ENCODE measurements around the gene SSH2. TPM values are rescaled to one million over a fixed set of nuclear protein-coding genes. Genes with fewer than 3 reads are reported as not detected.

SSH2 gene
- total and polyA plus RNA-seq, 2 of the 13 experiments (the other 11 are each of a cell fraction or from before 2014, with no cell fraction given), result 6.0 to 6.4 TPM

DNA sequence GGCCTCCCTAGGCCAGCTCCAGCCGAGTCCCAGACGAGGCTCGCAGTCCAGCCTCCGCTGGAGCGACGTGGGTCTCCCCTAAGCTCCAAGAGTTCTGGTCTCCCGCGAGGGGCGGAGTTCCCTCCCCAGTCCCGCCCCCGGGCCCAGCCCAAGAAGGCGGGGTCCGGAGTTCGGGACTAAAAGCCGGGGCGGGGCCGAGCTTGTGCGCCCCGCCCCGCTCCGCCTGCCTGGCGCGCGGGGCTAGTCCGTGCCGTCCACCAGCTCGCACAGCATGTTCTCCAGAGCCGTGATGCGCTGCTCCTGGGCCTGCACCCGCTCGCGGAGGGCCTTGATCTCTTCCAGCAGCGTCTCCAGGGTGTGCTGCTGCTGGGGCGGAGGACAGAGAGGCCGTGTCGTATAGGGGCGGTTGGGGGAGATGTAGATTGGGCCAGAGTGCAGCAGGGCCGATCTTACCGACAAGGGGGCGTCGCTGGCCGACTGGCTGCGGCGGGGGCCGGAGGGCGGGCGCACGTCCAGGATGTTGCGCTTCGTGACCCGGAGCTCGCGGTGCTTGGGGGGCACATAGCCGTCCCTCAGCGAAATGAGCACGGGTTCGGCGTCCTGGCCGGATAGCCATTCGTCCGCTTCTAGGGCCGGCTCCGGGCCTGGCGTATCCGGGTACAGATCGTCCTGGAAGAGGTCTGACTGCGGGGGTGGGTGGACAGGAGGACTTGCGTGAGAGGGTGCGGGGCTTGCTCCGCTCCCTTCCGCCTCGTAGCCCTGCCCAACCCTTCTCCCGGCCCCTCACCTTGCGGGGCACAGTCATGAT is 314.3 kb downstream of the SSH2 start (continued):
- TF ChIP-seq, protein P1, sequence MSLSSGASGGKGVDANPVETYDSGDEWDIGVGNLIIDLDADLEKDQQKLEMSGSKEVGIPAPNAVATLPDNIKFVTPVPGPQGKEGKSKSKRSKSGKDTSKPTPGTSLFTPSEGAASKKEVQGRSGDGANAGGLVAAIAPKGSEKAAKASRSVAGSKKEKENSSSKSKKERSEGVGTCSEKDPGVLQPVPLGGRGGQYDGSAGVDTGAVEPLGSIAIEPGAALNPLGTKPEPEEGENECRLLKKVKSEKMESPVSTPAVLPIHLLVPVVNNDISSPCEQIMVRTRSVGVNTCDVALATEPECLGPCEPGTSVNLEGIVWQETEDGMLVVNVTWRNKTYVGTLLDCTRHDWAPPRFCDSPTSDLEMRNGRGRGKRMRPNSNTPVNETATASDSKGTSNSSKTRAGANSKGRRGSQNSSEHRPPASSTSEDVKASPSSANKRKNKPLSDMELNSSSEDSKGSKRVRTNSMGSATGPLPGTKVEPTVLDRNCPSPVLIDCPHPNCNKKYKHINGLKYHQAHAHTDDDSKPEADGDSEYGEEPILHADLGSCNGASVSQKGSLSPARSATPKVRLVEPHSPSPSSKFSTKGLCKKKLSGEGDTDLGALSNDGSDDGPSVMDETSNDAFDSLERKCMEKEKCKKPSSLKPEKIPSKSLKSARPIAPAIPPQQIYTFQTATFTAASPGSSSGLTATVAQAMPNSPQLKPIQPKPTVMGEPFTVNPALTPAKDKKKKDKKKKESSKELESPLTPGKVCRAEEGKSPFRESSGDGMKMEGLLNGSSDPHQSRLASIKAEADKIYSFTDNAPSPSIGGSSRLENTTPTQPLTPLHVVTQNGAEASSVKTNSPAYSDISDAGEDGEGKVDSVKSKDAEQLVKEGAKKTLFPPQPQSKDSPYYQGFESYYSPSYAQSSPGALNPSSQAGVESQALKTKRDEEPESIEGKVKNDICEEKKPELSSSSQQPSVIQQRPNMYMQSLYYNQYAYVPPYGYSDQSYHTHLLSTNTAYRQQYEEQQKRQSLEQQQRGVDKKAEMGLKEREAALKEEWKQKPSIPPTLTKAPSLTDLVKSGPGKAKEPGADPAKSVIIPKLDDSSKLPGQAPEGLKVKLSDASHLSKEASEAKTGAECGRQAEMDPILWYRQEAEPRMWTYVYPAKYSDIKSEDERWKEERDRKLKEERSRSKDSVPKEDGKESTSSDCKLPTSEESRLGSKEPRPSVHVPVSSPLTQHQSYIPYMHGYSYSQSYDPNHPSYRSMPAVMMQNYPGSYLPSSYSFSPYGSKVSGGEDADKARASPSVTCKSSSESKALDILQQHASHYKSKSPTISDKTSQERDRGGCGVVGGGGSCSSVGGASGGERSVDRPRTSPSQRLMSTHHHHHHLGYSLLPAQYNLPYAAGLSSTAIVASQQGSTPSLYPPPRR (CRISPR knock-in tag; IDR thresholded peaks at IDR 0.05; ENCODE audit: borderline replicate concordance), result no peak
- TF ChIP-seq HNRNPUL1 (IDR thresholded peaks at IDR 0.05; ENCODE audit: low read depth, low read length) (no peak), SMAD3 (CRISPR knock-in tag; IDR thresholded peaks at IDR 0.05) (no peak), NFE2L1 (CRISPR knock-in tag; IDR thresholded peaks at IDR 0.05; ENCODE audit: borderline replicate concordance) (no peak), NR2C2 (CRISPR knock-in tag; IDR thresholded peaks at IDR 0.05; ENCODE audit: borderline replicate concordance) (peak; percentile 26; the same call in 1 of the 2 replicates), GATAD2A (CRISPR knock-in tag; IDR thresholded peaks at IDR 0.05) (no peak), KMT2A (CRISPR knock-in tag; IDR thresholded peaks at IDR 0.05) (no peak), ZNF558 (CRISPR knock-in tag; IDR thresholded peaks at IDR 0.05; ENCODE audit: borderline replicate concordance) (no peak), ZNF549 (CRISPR knock-in tag; IDR thresholded peaks at IDR 0.05) (no peak), ZBTB7B (CRISPR knock-in tag; IDR thresholded peaks at IDR 0.05) (peak; percentile 52; the same call in 1 of the 2 replicates), ZBTB46 (CRISPR knock-in tag; IDR thresholded peaks at IDR 0.05; ENCODE audit: borderline replicate concordance) (no peak), PHB2 (IDR thresholded peaks at IDR 0.05; ENCODE audit: partially characterized antibody) (no peak), ZNF788 (CRISPR knock-in tag; IDR thresholded peaks at IDR 0.05; ENCODE audit: borderline replicate concordance) (no peak), WIZ (CRISPR knock-in tag; IDR thresholded peaks at IDR 0.05) (no peak), GABPB1 (CRISPR knock-in tag; IDR thresholded peaks at IDR 0.05) (peak; percentile 50), CREB1 (IDR thresholded peaks at IDR 0.05) (no peak), CREB1 (CRISPR knock-in tag; IDR thresholded peaks at IDR 0.05) (no peak), IKZF4 (CRISPR knock-in tag; IDR thresholded peaks at IDR 0.05; ENCODE audit: borderline replicate concordance, low read depth, not compliant biosample characterization) (no peak), ETV5 (CRISPR knock-in tag; IDR thresholded peaks at IDR 0.05; ENCODE audit: borderline replicate concordance) (no peak)
- TF ChIP-seq, protein P2, sequence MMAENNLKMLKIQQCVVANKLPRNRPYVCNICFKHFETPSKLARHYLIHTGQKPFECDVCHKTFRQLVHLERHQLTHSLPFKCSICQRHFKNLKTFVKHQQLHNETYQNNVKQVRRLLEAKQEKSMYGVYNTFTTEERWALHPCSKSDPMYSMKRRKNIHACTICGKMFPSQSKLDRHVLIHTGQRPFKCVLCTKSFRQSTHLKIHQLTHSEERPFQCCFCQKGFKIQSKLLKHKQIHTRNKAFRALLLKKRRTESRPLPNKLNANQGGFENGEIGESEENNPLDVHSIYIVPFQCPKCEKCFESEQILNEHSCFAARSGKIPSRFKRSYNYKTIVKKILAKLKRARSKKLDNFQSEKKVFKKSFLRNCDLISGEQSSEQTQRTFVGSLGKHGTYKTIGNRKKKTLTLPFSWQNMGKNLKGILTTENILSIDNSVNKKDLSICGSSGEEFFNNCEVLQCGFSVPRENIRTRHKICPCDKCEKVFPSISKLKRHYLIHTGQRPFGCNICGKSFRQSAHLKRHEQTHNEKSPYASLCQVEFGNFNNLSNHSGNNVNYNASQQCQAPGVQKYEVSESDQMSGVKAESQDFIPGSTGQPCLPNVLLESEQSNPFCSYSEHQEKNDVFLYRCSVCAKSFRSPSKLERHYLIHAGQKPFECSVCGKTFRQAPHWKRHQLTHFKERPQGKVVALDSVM (CRISPR knock-in tag; IDR thresholded peaks at IDR 0.05), result no peak

Data from HepG2 (cell line).